ENCODE results near the gene RBM26.

Gene RBM26

GRCh38 chr13:79306650-79307049, 99.4 kb downstream of the RBM26 start:
- no peaks in the 10 kb centered on the region for H3K27me3 ChIP-seq (ENCODE audit: control insufficient read depth, insufficient read depth, low read length)
- no peak overlapping the region for H3K4me3 ChIP-seq (ENCODE audit: low read depth, low read length)
- no peaks in the 10 kb centered on the region for H3K9me3 ChIP-seq (ENCODE audit: control insufficient read depth, low read length)
- H3K9ac ChIP-seq, result no peak overlapping the region
- H2AFZ ChIP-seq, result no peak overlapping the region
- no peak overlapping the region for H3K27ac ChIP-seq
- H3K79me2 ChIP-seq, result no peaks in the 10 kb centered on the region
- no peak for TF ChIP-seq CTCF (IDR thresholded peaks at IDR 0.05)
- H3K4me2 ChIP-seq (ENCODE audit: low read length), result no peak overlapping the region
- no peaks in the 10 kb centered on the region for H3K4me1 ChIP-seq
- no peaks in the 10 kb centered on the region for H3K36me3 ChIP-seq (ENCODE audit: control insufficient read depth, insufficient read depth, low read length)

- TF ChIP-seq CTCF (IDR thresholded peaks at IDR 0.05), result no peak
- no peaks in the 10 kb centered on the region for H3K36me3 ChIP-seq (ENCODE audit: control insufficient read depth, insufficient read depth, low read length)
- no peak overlapping the region for H3K9ac ChIP-seq
- no peaks in the 10 kb centered on the region for H3K79me2 ChIP-seq
- no peaks in the 10 kb centered on the region for H3K4me1 ChIP-seq
- no peaks in the 10 kb centered on the region for H3K27me3 ChIP-seq (ENCODE audit: control insufficient read depth, insufficient read depth, low read length)
- no peak overlapping the region for H2AFZ ChIP-seq
- H3K4me3 ChIP-seq (ENCODE audit: low read depth, low read length), result no peak overlapping the region
- H3K4me2 ChIP-seq (ENCODE audit: low read length), result no peak overlapping the region
- no peaks in the 10 kb centered on the region for H3K9me3 ChIP-seq (ENCODE audit: control insufficient read depth, low read length)
- H3K27ac ChIP-seq, result no peak overlapping the region
Measured at GRCh38 chr13:79297128-79297527, 108.9 kb downstream of the RBM26 start.

GRCh38 chr13:79295906-79296706, 109.9 kb downstream of the RBM26 start:
- no peaks in the 10 kb centered on the region for H3K27me3 ChIP-seq (ENCODE audit: control insufficient read depth, insufficient read depth, low read length)
- H3K9me3 ChIP-seq (ENCODE audit: control insufficient read depth, low read length), result no peaks in the 10 kb centered on the region
- H3K79me2 ChIP-seq, result no peaks in the 10 kb centered on the region
- no peaks in the 10 kb centered on the region for H3K36me3 ChIP-seq (ENCODE audit: control insufficient read depth, insufficient read depth, low read length)
- no peak for TF ChIP-seq CTCF (IDR thresholded peaks at IDR 0.05)
- H3K4me3 ChIP-seq (ENCODE audit: low read depth, low read length), result no peak overlapping the region
- H3K4me2 ChIP-seq (ENCODE audit: low read length), result no peak overlapping the region
- no peak overlapping the region for H2AFZ ChIP-seq
- H3K9ac ChIP-seq, result no peak overlapping the region
- H3K4me1 ChIP-seq, result no peaks in the 10 kb centered on the region
- H3K27ac ChIP-seq, result no peak overlapping the region

GRCh38 chr13:79290595-79291244, 115.3 kb downstream of the RBM26 start:
- Histone ChIP-seq H3K36me3 (ENCODE audit: control insufficient read depth, insufficient read depth, low read length) (no peaks in the 10 kb centered on the region), H3K9me3 (ENCODE audit: control insufficient read depth, low read length) (no peaks in the 10 kb centered on the region), H3K27ac (no peak overlapping the region), H3K4me1 (no peaks in the 10 kb centered on the region), H3K9ac (no peak overlapping the region), H3K79me2 (no peaks in the 10 kb centered on the region), H3K4me2 (ENCODE audit: low read length) (no peak overlapping the region), H3K4me3 (ENCODE audit: low read depth, low read length) (no peak overlapping the region), H3K27me3 (ENCODE audit: control insufficient read depth, insufficient read depth, low read length) (no peaks in the 10 kb centered on the region), H2AFZ (no peak overlapping the region)
- no peak for TF ChIP-seq CTCF (IDR thresholded peaks at IDR 0.05)
